NCI-H69 (cell line): ENCODE results near the gene MACROD2.

Source experiments
- DNase-seq: peaks from one replicate; lab custom pipeline; 2025; lab: John Stamatoyannopoulos, UW

The MACROD2 gene

DNA sequence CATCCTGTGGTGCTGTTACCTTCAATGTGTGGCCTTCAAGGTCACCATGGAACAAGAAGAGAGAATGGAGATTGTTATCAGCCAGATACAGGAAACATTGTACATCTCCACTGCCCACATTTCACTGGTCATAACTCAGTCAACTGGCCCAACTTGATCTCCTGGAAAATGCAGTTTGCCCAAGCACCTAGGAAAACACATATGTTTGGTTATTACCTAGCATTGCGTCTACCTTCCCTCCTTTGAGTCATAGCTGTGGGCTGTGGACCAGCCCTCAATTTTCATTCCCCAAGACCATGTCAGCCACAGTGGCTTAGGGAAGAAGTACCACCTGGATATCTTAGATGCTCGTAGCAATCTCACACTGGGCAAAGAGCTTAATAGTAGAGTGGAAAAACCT, 2064.5 kb downstream of the MACROD2 start:
- no peak for DNase-seq

DNA sequence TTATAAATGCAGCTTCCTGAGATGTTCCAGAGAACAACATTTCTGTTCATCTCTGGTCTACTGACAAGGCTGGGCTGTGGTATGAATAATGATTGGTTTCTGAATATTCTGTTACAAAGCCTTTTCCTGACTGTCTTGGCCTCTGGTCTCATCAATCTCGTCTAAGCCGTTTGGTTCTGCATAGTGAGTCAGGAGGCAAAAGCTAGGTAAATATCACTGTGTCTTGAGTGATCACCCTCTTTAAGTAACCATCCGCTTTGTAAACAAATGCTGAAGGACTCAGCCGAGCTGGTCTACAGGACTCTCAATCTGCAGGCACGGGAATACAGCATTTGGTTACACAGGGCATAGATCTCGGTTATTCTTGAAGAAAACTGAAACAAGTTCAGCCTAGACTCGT, 2066.0 kb downstream of the MACROD2 start:
- peak; percentile 36 for DNase-seq

DNA sequence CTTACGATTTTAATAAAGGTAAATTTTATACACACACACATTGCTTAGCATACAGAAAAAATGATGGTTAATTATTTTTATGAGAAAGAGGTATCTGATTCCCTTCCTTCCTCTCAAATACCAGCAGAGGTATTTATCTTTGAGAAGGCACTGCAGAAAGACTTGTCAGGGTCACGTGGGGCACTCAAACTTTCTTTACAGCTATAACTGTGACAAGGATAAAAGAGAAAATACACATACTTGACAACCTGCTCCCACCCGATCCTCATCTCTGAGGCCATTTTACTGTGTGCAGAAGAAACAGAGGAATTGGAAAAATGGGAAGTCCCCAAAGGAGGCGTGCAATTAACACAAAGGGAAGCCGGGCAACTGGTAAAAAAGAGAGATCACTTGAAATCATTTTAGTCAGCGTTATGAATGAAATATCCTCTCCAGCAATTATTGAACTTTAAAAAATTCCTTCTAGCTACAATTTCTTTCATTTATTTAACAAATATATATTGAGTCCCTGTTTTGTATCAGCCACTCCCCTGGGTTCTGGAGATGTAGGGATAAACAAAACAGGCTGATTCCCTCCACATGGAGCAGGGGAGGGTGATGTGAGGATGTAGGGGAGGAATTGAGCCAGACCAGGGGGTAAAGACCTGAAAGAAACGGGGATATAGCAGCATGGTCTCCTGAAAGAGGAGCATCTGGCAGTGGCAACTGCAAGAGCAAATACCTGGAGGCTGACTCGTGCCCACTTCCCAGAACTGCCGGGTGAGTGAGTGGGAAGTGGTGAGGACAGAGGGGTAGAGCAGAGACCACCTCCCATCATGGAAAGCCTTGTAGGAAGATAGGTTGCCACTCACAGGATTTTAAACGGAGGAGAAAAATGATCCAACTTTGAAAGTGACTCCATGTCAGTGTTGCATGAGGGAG, 2067.6 kb downstream of the MACROD2 start:
- peak; percentile 50 for DNase-seq

DNA sequence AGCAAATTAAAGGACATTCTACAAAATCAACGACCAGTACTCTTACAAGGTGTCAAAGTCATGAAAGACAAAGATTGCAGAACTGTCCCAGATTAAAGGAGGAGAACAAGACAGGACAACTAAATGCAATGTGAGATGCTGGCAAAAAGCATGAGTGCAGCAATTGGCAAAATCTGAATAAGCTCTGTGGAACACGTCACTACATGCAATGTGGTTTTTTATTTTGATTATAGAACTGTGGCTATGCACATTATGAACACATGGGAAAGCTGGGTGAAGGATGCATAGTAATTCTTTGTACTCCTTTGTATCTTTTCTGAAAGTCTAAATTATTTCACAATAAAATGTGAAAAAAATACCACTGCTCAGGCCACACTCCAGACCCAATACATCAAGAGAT, 2068.6 kb downstream of the MACROD2 start:
- DNase-seq, result no peak

DNA sequence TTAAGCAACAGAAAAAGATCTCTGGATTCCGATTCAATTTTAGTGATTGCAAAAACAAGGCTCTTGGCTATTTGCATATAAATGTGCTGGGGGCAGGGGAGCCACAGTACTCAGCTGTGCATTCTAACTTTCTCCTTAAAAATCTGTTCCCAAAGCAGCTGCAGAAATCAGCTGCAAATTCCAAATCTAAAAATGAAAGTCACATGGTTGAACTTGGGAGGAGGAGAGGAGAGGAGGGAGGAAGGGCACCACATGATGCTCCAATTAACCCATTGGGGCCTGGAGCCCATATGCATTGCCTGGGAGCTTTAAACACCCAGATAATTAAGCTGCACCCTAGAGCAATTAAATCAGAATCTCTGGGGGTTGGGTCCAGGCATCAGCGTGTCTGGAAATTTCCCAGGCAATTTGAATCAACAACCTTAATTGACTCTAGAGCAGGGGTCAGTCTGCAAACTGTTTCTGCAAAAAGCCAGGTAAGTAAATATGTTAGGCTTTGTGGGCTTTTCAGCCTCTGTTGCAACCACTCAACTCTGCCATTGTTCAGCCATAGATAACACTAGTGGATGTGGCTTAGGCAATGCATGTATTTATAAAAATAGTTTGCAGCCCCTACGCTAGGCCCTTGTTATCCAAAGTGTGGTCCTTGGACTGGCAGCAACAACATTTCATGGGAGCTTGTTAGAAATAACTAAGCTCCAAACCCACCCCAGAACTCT, 2069.8 kb downstream of the MACROD2 start:
- peak; percentile 91 for DNase-seq

DNA sequence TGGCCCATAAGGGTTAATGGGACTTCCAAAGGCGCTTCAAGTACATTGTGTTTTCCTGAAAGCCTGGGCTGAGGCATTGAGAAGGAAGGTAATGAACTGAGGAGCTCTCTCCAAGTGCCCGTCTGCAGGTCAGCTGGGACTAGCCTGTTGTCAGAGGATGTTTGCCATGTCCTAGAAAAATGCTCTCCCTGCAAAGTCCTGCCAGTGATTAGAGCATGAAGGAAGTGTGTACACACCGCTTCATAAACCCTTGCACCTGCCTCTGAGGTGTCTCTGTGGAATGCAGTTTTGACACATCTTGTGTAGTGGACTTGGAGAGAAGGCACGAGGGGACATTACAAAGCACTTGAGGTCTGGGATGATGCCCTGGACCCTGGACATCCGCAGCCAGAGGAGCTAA, 2071.3 kb downstream of the MACROD2 start:
- peak; percentile 64 for DNase-seq

DNA sequence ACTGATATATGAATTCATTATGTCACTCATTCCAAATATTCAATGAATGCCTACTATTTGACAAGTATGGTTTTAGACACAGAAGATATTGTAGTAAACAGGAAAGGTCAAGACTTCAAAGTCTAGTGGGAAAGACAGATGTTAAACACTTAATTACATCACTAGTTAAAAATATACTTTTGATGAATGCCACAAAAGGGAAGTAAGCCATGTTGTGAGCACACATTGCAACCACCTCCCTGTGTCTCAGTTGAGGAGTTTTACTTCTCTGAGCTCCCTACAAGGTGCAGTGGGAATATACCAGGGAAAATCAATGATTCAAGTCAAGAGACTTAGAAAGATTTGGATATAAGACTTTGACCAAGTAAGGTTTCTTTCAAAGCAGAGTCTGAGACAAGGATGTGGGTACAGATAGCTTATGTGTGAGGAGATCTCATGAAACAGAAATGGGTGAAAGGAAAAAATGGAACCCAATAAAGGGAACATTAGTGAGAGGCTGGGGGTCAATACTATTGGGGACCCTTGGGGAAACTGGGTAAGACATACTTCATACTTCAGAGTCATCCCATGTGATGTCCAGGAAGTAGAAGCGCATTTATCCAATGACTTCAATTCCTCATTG, 2074.2 kb downstream of the MACROD2 start:
- no peak for DNase-seq

DNA sequence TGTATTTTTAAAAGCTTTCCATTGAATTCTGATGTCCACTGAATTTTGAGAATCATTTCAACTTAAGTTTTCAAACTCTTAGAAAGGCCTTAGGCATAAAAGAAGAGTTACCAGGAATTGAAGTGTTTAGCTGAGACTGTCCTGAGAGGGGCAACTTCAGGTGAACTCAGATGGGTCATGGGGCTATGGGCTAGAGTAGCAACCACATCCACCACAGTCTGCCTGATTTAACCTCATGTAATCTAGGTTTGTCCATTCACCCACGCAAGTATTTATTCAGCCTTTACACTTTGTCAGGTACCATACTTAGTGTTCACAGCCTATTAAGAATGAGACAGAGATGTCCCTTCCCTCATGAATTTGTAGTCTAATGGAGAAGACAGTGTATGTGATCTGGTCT, 2076.9 kb downstream of the MACROD2 start:
- DNase-seq, result no peak

DNA sequence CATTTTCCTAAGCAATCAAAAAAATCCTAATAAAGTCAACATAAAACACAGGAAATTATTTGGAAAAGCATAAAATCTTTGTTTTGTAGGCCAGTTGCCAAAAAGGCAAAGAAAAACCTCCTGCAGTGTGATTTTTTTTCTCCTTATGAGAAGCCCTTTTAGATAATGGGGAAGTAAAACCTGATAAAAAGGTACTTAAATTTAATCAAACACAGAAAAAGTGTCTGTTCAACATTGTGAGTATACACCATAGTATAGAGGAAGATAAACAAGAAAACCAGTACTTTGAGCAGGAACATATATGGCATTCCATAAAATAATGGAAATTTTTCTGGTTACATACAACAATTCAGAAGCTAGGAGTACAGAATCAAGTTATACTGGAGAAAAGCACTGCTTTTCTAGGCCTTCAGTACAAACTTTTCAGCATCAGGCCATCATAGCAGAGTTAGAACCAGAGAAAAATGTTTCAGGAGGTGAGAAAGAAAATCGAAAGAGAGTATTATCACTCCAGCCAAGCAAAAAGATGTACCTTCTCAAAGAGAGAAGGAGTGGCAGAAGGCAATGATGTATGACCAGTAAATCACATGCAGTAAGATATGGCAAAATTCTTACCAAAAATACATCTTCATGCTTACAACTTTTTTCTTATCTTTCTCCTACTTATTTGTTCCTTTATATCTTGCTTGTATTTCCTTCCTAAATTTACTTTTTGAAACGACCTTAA, 2083.0 kb downstream of the MACROD2 start:
- DNase-seq, result no peak

DNA sequence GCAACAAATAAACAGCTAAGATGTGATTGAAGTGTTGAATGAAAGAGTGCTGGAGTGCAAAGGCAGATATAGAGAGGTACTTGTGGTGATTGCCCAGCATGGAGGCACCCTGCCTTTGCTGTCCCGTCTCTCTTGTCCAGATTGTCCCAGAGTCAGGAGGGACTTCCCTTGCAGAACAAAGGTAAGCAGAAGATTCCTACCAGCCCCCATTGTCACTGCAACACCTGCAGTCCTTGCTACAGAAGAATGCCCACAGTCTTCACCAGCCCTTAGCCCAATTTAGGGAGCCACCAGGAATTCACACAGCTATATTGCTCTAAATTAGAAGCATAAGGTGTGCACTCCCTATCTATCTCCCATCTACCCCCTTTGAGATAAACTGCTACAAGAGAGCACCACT, 2086.1 kb downstream of the MACROD2 start:
- DNase-seq, result no peak

DNA sequence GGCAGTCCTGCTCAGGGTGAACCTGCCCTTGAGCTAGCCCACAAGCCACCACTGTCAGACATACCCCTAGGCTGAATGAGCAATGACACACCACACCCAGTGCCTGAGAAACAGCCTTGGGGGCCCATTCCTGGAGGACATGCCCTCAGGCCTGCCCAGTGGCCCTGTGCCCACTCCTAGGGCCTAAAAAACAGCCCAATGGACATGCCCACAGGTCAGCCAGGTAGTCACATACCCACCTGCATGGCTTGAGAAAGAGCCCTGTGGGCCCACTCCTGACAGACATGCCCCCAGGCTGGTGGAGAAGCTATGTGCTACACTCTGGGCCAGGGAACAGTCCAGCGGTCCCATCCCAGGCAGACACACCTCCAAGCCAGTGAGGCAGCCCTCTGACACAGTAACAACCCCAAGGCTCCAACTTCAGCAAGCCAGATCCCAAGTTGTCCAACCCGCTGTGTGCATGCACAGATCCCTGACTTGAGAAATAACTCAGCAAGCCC, 2086.8 kb downstream of the MACROD2 start:
- DNase-seq, result no peak

DNA sequence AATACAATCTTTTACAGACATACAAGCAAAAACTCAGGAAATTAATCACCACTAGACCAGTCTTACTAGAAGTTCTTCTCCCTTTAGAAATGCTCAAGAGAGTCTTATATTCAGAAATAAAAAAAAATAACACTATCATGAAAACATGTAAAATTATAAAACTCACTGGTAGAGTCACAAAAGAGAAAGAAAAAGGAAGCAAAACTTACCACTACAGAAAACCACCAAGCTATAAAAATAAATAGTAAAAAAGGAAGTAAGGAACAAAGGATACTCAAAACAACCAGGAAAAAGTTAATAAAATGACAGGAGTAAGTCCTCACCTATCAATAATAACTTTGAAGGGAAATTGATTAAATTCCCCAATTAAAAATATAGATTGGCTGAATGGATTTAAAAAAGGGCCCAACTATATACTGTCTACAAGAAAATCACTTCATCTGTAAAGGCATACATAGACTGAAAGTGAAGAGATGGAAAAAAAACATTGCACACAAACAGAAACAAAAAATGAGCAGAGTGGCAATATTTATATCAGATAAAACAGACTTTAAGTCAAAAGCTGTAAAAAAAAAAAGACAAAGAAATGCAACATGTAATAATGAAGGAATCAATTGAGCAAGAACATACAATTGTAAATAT, 2088.4 kb downstream of the MACROD2 start:
- DNase-seq, result no peak

DNA sequence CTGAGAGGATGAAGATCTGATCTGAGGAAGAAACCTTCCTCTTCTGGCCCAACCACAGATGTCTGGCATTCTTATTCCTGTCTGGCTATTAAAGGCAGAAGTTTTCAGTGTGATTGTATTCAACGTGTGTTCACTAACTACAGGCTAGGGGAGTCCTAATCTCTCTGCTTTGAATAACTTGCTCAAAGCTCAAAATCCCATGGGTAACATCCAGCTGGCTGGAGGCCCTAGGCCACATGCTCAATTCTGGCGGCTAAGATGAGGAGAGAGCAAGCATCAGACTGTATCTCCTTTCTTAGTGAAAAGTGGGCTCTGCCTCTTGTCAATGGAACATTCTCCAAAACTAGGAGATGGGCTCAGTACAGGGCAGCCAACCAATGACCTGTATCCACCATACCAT, 2099.9 kb downstream of the MACROD2 start:
- DNase-seq, result no peak

DNA sequence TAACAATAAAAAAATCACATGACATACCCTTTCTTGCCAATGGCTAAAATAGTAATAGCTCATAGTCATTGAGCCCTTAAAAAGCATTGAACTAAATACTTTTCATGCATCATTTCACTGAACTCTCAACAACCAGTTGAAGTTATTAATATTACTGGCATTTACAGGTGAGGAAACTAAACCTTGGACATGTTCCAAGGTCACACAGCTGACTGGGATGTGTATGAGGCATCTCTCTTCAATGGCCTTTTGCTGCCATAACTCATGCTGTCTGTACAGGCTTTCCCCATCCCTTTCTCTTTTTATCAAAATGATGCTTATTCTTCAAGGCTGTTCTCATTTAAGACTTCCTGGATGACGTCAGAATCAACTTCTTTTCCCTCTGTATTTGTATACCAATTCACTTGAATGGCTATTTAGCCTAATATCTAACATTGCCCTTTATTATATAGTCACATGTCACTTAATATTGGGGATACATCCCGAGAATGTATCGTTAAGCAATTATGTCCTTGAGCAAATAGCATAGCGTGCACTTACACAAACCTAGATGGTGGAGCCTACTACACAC, 2101.5 kb downstream of the MACROD2 start:
- peak; percentile 10 for DNase-seq

DNA sequence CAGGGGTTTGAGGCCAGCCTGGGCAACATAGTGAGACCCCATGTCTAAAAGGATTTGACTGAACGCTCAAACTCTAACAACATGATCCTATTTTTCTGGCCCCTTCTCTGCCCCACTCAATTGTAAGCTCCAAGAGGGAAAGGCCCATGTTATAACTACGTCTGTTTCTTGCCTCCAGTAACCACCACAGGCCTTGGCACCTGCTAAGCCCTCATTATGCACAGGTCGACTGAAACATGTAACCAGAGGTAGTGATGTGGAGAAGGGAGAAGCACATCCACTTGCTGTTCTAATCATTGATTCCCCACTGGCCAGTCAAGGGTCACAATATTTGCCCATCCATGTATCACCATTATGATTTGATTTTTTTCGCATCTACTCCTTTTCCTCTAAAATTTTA, 2102.5 kb downstream of the MACROD2 start:
- DNase-seq, result no peak

DNA sequence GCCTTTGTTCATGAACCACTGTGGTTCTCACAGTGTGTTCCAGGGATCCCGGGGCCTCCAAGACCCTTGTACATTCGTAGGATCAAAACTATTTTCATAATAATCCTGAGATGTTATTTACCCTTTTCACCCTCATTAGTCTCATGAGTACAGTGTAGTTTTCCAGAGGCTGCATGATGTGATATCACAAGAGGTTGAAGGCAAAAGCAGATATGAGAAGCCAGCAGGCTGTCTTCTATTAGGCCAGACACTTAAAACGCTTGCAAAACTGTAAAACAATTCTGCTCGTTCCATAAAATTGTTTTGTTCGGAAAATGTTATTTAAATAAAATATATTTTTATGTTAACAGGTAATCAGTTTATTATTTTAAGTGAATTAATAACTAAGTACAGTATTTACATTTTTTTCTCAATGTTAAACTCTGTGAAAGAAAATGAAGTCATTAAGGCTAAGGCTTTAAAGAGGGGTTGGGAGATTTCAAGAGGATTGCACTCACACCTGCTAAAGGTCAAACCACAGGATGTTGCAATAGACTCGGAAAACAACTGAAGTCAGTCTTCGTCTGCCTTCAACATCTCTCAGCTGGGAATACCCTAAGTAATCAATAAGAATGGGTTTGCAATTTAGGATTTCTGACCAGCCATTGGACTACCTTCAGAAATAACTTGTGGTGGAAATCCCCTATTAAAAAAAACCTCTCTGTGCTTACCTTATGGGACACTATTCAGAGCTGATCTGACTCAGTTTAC, 2103.7 kb downstream of the MACROD2 start:
- peak; percentile 4 for DNase-seq

DNA sequence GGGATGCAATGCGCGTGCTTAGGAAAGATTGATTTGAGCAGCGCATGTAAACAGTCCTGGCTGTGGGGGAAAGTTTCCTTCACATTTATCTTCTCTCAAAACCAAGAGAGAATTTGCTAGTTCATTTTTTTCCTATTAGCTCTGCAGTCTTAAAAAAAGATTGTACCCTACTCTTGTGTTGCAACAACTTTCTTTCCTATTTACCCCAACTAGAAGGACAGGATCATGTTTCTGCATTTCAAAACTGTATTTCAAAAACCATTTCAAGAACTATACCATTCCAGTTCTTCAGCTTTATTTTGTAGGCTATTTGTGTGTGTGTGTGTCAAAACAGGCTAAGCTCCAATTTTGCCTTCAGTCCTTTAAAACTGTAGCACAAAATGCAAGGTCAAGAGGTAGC, 2104.8 kb downstream of the MACROD2 start:
- no peak for DNase-seq

DNA sequence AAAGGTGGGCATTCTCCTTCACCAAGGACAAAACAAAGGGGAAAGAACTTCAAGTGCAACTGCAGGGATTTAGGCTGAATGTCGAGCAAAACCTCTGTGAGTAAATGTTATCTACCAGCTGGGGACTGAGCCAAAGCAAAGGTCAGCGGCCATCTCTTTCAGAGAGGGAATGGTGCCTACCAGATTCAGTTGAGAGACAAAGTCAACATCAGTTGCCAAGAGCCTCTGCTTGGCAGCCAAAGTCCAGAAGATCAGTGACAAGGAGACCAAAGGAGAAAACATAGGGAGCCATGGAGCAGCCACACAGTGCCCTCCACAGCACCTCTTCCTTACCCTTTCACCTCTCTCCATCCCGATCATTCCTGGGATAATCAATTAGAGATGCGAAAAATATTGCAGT, 2105.5 kb downstream of the MACROD2 start:
- DNase-seq, result no peak
